SK-N-MC (cell line): Measurements from ENCODE around the gene POC1A.

ENCODE experiments used
- EZH2 ChIP-seq: fragments of 200-600 bp; sonication (generic); IDR thresholded peaks from one replicate; pipeline ENCODE4 v1.6.1; 2017; ENCODE audit warnings: antibody characterized with exemption
- POLR2AphosphoS5 ChIP-seq: IDR thresholded peaks from 2 replicates; pipeline ENCODE4 v1.6.1; 2012; ENCODE audit warnings: mild to moderate bottlenecking, low read depth, low read length, borderline replicate concordance

DNA sequence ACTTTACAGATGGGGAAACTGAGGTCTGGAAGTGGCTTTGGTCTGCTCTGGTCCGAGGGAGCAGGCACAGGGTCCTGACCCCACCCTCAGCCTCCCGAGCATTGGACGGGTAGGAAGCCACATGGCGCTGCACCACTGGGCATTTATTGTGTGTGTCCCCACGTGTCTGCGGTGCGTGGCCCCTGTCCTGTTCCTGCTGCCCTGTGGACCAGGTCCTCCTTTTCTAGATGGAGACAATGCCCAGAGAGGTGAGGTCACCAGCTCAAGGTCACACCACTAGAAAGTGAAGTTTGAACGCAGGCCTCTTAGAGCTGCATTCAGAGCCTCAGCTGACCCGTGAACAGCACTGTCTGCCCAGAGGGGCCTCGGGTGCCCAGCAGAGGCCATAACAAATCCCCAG lies 124.7 kb downstream of the POC1A start:
- TF ChIP-seq POLR2AphosphoS5 (no peak), EZH2 (no peak)
